UCSD-AML1 (cell line): ENCODE results near the gene TMBIM1.
A peak's percentile ranks its signal among the peaks of the same experiment; 100 is the strongest.
"Not testable (repeated sequence)": the region's sequence is repeated elsewhere in the genome, so short reads cannot be mapped to it uniquely, and the experiment has no call there.

ENCODE experiments used
- DNase-seq: peaks from one replicate; lab custom pipeline; 2025; ENCODE audit not compliant: unreplicated experiment; lab: John Stamatoyannopoulos, UW

TMBIM1 gene

DNA sequence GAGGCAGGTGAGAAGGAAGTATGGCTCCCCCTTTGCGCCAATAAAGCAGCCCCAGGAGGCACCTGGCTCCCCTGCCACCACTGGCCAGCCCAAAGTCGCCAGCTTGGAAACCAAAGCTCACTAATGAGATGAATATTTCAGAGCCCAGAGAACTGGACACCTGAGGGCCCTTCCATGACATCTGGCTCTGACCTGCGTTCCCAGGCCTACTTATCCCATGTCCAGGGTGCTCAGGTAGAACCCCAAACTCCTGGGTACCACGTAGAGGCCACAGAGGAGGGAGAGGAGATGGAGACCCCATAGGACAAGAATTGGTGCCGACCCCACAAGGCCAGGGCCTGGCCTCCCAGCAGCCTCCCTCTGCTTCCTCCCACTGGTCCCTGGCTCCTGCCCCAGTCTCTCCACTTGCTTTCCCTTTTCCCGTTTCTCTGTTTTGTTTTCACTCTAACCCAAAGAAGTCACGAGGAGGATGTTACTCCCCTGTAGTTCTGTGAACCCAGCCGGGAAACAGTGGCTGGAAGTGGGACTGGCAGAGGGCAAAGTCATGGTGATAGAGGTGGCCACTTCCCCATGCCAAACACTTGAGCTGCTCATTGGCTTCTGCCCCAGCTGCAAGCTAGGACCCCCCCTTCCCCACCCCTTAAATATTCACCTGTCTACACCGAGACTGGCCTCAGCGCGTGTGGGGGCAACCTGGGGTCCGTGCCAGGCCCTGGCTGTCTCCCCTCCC, 820 bp downstream of the TMBIM1 start:
- DNase-seq, result peak; percentile 67

DNA sequence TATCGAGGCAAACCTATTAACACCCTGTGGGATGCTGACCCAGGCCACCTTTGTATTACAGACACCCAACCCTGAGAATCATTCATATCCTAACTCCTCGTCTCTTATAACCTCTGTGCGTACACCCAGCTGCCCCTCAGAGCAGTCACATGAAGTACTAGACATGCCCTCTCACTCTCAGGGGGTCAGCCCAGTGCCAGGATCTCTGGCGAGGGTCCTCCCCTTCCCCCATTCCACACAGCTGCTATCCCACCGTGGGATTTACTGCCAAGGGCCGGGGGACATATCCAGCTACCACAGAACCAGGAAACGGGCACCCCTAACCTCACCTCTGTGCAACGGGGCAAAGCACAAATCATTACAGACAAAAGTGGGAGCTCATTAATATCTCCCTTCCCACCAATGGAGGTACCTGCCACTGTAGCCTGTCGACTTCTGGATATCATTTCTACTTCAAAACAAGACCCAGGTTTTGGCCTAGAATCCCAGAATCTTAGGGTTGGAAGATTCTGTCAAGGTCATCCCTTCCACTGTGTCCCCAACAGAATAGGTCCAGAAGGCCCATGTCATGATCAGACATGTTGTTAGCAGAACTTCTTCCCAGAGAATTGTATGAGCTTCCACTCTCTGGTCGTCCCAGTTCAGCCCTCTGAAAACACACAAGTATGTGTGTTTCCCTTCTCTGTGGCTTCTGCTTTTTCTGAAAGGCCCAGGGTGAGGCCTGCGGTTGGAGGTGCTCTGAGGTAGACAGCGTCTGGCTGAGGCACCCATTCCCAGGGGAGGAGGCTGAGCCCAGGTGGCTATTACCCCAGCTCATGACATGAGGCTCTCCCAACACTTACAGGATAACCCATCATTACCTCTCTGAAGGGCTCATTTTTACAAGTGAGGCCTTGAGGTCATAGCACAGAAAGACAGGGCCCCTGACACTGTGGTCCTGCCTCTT, 1.7 kb downstream of the TMBIM1 start:
- DNase-seq, result peak; percentile 37

GRCh38 chr2:218289639-218290315, 2.5 kb downstream of the TMBIM1 start:
- no peak for DNase-seq

- DNase-seq, result peak; percentile 78
Observed at GRCh38 chr2:218286570-218287459, 5.5 kb downstream of the TMBIM1 start.

GRCh38 chr2:218285604-218286003, 6.7 kb downstream of the TMBIM1 start:
- DNase-seq, result no peak

GRCh38 chr2:218284106-218284811, 8.0 kb downstream of the TMBIM1 start:
- DNase-seq, result no peak

DNA sequence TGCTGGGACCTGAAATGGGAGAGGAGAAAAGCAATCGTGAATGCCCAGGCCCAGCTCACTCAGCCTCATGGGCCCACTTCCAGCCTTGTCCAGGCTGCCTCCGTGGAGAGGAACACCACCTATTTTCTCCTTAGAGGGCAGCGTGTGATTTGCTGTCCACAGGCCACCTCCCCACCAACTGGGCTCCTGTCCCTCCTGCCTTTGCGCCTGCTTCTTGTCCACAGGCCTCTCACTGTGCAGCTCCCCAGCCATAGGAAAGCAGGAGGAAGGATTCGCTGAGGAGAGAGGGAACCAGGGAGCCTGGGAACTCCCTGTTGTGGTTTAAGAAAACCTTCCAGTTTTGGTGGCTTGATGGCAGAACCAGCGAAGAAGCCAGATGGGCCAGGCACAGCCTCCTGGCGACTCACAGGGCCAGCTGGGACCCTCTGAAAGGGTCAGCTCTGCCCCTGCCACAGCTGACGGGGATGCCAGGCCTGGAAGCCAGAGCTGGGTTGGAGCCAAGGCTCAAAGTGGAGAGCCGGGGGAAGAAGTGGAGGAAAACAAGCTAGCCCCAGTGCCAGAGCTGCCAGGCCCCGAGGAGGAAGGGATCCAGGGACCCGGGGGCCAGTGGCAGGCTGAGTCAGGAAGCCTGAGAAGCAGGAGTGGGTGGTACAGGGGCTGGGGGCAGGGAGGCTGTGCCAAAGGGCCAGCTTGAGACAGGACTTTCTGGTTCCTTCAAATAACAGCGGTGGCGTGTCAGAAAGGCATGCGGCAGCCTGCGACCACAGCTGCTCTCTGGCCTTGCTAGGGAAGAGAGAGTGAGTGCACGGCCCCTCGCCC, 9.9 kb downstream of the TMBIM1 start:
- no peak for DNase-seq

DNA sequence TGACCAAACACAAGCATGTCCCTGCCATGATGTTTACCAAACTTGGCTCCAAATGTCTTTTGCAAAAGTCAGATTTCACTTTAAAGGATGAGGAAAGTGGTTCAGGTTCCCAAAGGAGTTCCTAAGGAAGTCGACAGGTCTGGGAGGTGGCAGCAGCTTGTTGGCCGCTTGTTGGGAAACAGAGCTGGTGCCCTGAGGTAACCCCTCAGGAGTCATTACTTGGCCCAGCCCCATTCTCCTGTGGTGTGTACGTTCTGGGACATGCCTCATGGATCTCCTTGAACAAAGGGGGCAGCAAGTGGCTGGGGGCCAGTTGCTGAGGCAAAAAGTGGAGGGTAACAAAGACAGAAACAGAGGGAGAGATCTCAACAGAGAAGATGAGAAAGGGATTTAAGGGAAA, 10.9 kb downstream of the TMBIM1 start:
- no peak for DNase-seq

- no peak for DNase-seq
Observed at GRCh38 chr2:218280260-218280870, 11.9 kb downstream of the TMBIM1 start.

DNA sequence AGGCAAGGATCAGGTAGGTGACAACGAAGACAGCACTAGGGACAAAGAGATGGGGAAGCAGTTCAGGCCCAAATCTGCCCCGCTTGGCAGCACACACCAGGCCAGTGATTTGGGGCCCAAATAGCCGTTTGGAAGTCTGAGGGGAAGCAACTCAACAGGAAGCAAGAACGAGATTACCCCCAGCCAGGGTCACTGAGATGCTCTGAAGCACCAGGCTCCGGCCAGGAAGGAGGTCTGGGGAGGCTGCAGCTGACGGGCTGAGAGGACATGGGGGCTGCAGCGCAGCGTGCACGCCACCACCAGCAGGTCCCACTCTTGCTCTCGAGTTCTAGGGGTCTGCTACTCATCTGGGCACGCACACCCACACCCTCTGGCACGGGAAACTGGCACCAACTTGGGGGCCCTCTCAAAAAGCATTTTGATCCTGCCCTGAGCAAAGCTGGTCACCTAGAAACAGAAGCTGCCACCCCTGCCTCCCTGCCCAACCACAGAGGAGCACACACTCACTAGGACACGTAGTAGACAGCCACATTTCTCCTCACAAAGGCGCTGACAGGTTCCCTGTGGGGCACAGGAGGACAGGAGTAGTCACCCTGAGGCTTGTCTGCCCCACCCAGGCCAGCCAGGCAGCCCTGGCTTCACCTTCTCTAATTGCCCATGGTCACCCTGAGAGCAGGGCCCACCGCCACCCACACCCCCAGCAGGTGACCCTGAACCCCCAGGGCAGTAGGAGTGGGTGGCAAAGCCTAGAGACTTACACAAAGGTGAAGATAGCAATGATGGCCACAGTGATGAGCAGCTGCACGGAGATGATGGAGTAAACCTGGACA, 13.6 kb downstream of the TMBIM1 start:
- no peak for DNase-seq

GRCh38 chr2:218277921-218278320, 14.4 kb downstream of the TMBIM1 start:
- DNase-seq, result no peak

GRCh38 chr2:218276986-218277755, 15.1 kb downstream of the TMBIM1 start:
- DNase-seq, result no peak

DNA sequence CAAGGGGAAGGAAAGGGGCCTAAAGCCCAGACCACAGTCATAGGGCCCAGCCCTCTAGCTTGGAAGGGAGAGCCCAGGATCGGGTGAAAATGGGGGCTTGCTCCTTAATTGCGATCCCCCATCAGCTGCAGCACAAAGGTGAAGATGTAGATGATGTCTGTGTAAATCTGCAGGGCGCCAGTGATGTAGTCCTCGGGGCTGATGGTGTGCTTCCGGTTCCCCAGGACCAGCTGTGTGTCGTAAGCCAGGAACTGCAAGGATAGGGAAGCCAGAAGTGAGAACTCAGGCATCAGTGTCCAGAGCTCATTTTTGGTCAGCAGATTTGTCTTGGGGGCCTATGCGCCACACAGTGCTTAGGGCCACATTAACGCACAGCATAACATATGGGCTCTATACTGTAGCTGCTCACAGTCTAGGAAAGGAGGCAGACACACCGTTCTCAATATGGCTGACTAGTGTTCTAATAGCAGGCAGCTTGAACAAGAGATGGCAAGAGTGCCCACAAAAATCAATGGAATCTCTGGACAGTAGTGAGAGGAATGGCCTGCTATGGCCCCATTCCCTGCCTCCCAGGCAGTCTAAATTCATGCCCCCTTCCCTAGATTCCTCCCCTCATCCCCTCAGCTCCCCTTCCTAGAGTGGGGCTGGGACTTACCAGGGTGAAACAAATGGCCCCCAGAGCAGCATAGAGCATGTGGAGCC, 16.8 kb downstream of the TMBIM1 start:
- no peak for DNase-seq

DNA sequence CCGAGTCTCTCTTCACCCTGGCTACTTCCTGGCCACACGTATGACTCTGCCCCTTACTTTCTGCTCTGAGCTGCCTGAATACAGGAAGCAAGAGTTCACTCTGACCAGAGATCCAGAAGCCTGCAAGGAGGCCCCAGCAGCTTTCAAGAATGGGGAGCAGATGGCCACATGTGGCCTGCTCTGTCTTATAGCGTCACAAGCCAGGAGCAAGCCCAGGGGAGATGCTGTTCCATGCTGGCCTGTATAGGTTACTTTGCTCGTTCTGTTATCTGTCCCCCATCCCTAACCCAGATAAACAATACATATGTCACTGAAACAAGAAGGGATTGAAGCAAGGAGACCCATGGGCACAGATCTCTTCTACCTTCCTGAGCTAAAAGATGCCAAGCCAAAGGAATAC, 17.7 kb downstream of the TMBIM1 start:
- no peak for DNase-seq

GRCh38 chr2:218273908-218274249, 18.4 kb downstream of the TMBIM1 start:
- DNase-seq, result no peak

- not testable (repeated sequence) for DNase-seq
Observed at GRCh38 chr2:218273214-218273907, 18.9 kb downstream of the TMBIM1 start.
